ENCODE measurements around the gene PBX1.

The PBX1 gene

GRCh38 chr1:164759979-164760469 lies 201.0 kb downstream of the PBX1 start:
- DNase-seq (ENCODE audit: low spot score): no peak

- DNase-seq (ENCODE audit: low spot score): peak; percentile 58
Observed at GRCh38 chr1:164760569-164760968, 201.6 kb downstream of the PBX1 start.

GRCh38 chr1:164761009-164761408 lies 202.0 kb downstream of the PBX1 start:
- no peak for DNase-seq (ENCODE audit: low spot score)

GRCh38 chr1:164763098-164763497 lies 204.1 kb downstream of the PBX1 start:
- DNase-seq (ENCODE audit: low spot score): no peak

DNA sequence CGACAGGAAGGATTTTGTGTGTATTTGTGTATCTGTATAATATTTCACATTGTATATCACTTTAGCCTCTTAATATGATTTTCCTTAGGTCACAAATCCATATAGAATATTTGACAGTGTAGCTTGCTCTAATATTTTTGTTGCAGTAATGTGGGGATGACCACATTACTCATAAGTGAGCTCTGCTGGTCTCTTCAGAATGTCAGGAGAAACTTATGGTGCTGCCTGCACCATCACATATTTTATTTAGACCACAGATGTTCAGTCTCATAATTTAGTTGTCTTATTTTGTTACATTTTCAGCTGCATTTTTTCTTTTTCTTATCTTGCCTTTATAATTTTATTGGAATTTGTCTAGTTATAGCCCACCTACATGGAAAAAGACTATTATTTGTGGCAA lies 205.3 kb downstream of the PBX1 start:
- no peak for DNase-seq (ENCODE audit: low spot score)

DNA sequence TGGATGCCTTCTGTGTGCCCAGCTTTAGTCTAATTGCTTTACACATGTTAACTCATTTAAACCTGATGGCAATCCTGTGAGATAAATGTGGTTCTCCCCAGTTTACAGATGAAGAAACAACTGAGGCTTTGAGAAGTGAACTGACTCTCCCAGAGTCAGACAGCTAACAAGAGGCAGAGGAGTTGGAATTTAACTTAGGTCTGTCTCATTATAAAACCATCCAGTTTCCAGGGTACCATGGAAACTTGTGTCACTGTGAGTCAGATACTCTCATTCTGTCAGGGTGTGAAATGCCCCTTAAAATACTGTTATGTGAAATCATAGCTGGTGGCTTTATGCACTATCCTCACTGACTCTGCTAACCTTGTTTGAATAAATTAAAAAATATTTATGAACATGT lies 206.6 kb downstream of the PBX1 start:
- DNase-seq (ENCODE audit: low spot score): peak; percentile 88

DNA sequence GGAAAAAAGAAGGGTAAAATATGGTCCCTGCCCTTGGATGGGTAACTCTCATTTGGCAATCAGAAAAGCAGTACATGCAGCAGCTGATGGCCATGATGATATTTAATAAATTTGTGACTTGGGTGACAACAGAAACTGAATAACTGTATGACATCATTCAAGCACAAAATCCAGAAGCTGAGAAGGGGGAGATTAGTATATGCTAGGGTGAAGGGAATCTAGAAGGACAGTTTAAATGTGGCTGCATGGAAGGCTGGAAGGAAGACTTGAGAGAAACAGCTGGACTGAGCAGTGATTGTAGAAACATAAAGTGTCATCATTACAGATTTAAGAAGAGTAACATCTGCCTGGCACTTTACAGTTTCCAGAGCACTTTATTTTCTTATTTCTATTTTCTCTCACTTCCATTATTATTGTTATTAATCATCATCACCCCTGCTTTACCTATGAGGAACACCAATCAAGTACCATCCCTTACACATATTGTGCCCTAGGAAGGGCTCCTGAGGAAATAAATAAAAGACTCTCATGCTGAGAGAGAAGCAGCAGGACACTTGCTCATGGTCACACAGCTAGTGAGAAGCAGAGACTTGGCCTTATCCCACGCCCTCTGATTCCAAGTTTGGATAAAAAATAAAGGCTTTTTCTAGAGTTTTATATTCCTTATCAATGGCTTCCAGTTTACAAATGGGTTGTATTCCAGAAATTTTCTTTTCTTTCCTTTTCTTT lies 207.2 kb downstream of the PBX1 start:
- DNase-seq (ENCODE audit: low spot score): no peak

- no peak for DNase-seq (ENCODE audit: low spot score)
Observed at GRCh38 chr1:164767752-164768402, 208.9 kb downstream of the PBX1 start.

DNA sequence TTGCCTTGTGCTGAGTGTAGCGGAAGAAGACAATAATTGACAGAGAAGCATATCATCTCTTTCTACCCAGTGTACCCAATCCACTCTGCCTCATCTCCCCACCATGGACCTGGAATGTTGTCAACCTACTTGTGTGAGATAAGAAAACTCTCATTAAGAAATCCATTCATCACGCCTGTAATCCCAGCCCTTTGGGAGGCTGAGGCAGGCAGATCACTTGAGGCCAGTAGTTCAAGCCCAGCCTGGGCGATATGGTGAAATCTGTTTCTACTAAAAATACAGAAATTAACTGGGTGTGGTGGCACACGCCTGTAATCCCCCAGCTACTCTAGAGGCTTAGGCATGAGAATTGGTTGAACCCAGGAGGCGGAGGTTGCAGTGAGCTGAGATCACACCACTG lies 209.6 kb downstream of the PBX1 start:
- no peak for DNase-seq (ENCODE audit: low spot score)

GRCh38 chr1:164769486-164770130 lies 210.6 kb downstream of the PBX1 start:
- DNase-seq (ENCODE audit: low spot score): no peak

GRCh38 chr1:164770131-164770529 lies 211.1 kb downstream of the PBX1 start:
- no peak for DNase-seq (ENCODE audit: low spot score)

- DNase-seq (ENCODE audit: low spot score): no peak
Observed at GRCh38 chr1:164771041-164771618, 212.1 kb downstream of the PBX1 start.

GRCh38 chr1:164771619-164772361 lies 212.8 kb downstream of the PBX1 start:
- no peak for DNase-seq (ENCODE audit: low spot score)

- DNase-seq (ENCODE audit: low spot score): peak; percentile 83
Observed at GRCh38 chr1:164772635-164773034, 213.7 kb downstream of the PBX1 start.

DNA sequence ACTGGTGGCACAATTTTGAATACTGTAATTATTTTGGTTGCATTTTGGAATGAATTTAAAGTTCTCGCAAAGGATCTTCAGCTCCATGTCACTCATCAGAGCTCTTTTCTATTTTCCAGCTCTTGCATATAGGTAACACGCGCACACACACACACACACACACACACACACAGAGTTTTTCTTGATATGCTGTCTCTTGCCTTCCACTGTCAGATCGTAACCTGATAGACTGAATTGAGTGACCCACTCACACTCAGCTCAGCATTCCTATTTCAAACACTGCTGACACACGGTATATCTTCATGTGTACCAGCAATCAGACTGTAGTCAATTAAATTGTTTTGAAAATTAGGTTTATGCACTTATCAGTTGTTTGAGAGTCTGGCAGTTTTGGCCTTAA lies 214.1 kb downstream of the PBX1 start:
- DNase-seq (ENCODE audit: low spot score): no peak

DNA sequence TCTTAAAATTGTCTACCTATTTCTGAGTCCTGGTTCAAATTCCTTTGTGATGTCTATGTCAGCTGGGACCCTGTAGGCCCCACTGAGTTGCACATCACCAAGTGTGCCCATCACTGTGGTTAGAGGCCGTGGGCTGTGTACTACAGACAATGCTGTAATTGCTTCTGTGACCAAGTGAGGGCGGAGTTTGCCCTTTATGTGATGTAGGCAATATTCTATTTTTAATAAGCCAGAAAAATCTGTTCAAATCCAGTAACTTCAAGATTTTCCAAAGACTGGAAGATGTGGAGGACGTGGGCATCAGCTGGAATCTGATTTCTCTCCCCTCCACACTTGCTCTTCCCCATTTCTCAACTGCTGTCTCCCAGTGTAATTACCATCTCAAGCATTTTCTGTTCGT lies 215.4 kb downstream of the PBX1 start:
- no peak for DNase-seq (ENCODE audit: low spot score)

DNA sequence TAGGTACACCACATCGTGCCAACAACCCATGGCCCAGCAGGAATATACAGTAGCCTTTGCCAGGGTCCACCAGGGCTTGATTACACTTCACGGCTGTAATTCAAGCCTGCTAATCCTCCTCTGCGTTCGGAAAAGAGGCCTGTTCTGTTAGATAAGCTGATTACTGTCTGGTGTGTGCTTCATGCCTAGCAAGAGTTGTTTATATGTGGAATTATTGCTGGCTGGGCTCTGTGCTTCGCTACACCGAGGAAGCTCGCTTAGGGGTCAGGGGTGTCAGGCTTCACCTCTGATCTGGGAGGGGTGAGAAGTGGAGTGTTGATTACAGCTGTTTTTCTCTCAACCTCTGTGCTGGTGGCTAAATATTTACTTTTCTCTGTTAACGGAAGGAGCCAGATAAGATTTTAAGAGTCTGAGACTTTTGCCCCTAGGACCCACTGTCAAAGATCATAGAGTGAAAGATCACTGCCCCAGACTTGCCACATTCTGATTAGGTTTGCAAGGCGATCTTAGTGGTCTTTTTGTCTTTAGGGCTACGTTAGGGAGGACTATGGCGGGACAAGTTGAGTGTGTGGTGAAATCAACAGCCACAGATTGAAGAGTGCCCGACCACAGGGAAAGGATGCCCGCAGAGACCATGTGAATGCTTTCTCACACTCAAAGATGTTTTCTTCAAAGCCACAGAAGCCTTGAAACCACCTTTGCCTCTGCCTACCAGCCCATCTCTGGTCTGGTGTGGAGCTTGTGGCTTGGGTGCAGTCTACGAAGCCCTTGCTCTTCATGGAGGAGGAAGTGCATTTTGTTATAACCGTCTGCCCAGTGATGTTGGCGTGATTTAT lies 216.1 kb downstream of the PBX1 start:
- DNase-seq (ENCODE audit: low spot score): no peak

- no peak for DNase-seq (ENCODE audit: low spot score)
Observed at GRCh38 chr1:164777518-164777917, 218.5 kb downstream of the PBX1 start.

GRCh38 chr1:164779376-164779775 lies 220.4 kb downstream of the PBX1 start:
- DNase-seq (ENCODE audit: low spot score): no peak

DNA sequence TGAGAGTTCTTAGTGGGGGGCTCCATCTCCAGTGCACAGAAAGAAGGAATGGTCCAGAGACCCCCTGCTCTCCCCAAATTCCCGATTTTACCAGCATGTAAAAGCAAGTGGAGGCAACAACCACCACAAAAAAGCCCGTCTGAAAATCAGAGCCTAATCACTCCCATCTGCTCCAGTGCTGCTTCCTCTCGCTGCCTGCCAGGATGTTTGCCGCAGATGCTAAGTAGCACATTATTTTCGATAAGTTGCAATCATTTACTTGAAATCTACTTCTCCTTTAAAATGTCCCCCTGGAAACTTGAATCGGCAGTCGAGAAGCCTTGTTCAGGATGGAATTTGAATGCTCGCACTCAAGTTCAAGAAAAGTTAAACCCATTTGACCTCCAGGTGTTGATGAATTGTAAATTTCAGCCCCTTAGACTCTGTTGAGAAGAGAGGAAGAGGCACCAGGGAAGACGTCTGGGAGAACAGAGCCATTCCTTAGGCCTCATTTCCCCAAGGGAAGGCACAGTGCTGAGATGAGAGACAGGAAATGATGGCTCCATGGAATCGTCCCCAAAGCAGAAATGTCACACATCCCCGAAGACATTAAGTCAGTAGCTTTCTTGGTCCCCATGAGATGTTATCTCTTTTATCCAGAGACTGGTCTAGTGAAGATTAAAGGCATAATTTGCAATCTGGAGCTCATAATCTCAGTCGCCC lies 221.3 kb downstream of the PBX1 start:
- peak; percentile 70 for DNase-seq (ENCODE audit: low spot score)

GRCh38 chr1:164780863-164781262 lies 221.9 kb downstream of the PBX1 start:
- DNase-seq (ENCODE audit: low spot score): peak; percentile 89

Measured in AG08395 (cell line).